Measurements from ENCODE around the gene LRRC15. TPM values are rescaled to one million over a fixed set of nuclear protein-coding genes. Genes with fewer than 3 reads are reported as not detected.

The LRRC15 gene
- total RNA-seq, 1 experiment from 2014 or later = 0.07 TPM

GRCh38 chr3:194315088-194315964 lies 54.2 kb downstream of the LRRC15 start (continued):
- TF ChIP-seq KAT7 (CRISPR knock-in tag; IDR thresholded peaks at IDR 0.05; ENCODE audit: borderline replicate concordance) = no peak
- no peak for TF ChIP-seq RORB (CRISPR knock-in tag; IDR thresholded peaks at IDR 0.05)
- TF ChIP-seq CREM (CRISPR knock-in tag; IDR thresholded peaks at IDR 0.05) = peak; percentile 71; the same call in 1 of the 2 replicates
- 0 out of 2 replicates have a peak, but pooled peaks have one; percentile 15 for TF ChIP-seq CBFB (CRISPR knock-in tag; IDR thresholded peaks at IDR 0.05; ENCODE audit: low read depth)
- TF ChIP-seq MYBL2 (CRISPR knock-in tag; IDR thresholded peaks at IDR 0.05) = 0 out of 2 replicates have a peak, but pooled peaks have one; percentile 66
- no peak for TF ChIP-seq ESRRA (CRISPR knock-in tag; IDR thresholded peaks at IDR 0.05; ENCODE audit: borderline replicate concordance)
- peak; percentile 90 for TF ChIP-seq PRDM15 (CRISPR knock-in tag; IDR thresholded peaks at IDR 0.05)
- TF ChIP-seq PREB (CRISPR knock-in tag; IDR thresholded peaks at IDR 0.05; ENCODE audit: borderline replicate concordance) = no peak
- TF ChIP-seq CTCF (IDR thresholded peaks at IDR 0.05) = peak; percentile 93
- peak; percentile 74 for TF ChIP-seq FOXP4 (CRISPR knock-in tag; IDR thresholded peaks at IDR 0.05)

- ChIA-PET POLR2A (interaction anchor here (0.6 to 2.0 kb wide), 5 partner anchors 173 to 542 kb away, joined by 4 to 8 read pairs (median 6); partner anchors contain the start of gene HES1), CTCF (interaction anchor here (0.6 to 2.5 kb wide), 20 partner anchors 14 to 534 kb away, joined by 3 to 38 read pairs (median 5); partner anchors contain the start of gene HES1)
- peaks cover 39% of the 10 kb centered on the region for H3K4me1 Mint-ChIP-seq
- ATAC-seq = no peak
- H3K36me3 Mint-ChIP-seq = peaks cover 21% of the 10 kb centered on the region
- peaks cover 44% of the 10 kb centered on the region for H3K27me3 Mint-ChIP-seq (ENCODE audit: low read depth)
- DNase-seq (ENCODE audit: low spot score) = no peak
- peaks cover 23% of the 10 kb centered on the region for H3K9me3 Mint-ChIP-seq
- peak overlapping the region; percentile 72; the same call in 1 of the 2 replicates for H3K4me3 Mint-ChIP-seq
- H3K27ac Mint-ChIP-seq = no peak overlapping the region
- TF ChIP-seq ZNF281 (CRISPR knock-in tag; IDR thresholded peaks at IDR 0.05) = no peak
- no peak for TF ChIP-seq ZNF425 (CRISPR knock-in tag; conservative IDR thresholded peaks at IDR 0.05)
- TF ChIP-seq IRF1 (CRISPR knock-in tag; IDR thresholded peaks at IDR 0.05) = no peak
- TF ChIP-seq TEAD4 (CRISPR knock-in tag; IDR thresholded peaks at IDR 0.05) = no peak
- TF ChIP-seq E2F4 (CRISPR knock-in tag; IDR thresholded peaks at IDR 0.05; ENCODE audit: borderline replicate concordance, low read depth) = no peak
- no peak for TF ChIP-seq FOXJ3 (CRISPR knock-in tag; IDR thresholded peaks at IDR 0.05; ENCODE audit: borderline replicate concordance)
These were observed 55.0 kb downstream of the LRRC15 start for GRCh38 chr3:194314388-194315068.

Data from WTC11 (cell line).